ENCODE data around the gene RARS2.

GRCh38 chr6:87583822-87584221, 6.0 kb downstream of the RARS2 start:
- TF ChIP-seq REST (IDR thresholded peaks at IDR 0.05; ENCODE audit: insufficient read depth in 1 of 2, low read depth in 2 of 2, low read length in 2 of 2) (no peak), TAF1 (IDR thresholded peaks at IDR 0.05; ENCODE audit: borderline replicate concordance, insufficient read depth, low read length) (no peak)

All from PFSK-1 (cell line).